Loucy (cell line): ENCODE results near the gene LANCL1.

Experiments used
- EZH2phosphoT487 ChIP-seq: fragments of 200-600 bp; IDR thresholded peaks from 2 replicates; pipeline ENCODE4 v1.6.1; 2018; ENCODE audit warnings: antibody characterized with exemption, mild to moderate bottlenecking, moderate library complexity, borderline replicate concordance
- TF ChIP-seq, protein P1 (sequence below): fragments of 200-600 bp; sonication (generic); conservative IDR thresholded peaks from 2 replicates; pipeline ENCODE4 v1.5.1; 2014; ENCODE audit warnings: mild to moderate bottlenecking, antibody characterized with exemption, low read length

- TF ChIP-seq, protein P1, sequence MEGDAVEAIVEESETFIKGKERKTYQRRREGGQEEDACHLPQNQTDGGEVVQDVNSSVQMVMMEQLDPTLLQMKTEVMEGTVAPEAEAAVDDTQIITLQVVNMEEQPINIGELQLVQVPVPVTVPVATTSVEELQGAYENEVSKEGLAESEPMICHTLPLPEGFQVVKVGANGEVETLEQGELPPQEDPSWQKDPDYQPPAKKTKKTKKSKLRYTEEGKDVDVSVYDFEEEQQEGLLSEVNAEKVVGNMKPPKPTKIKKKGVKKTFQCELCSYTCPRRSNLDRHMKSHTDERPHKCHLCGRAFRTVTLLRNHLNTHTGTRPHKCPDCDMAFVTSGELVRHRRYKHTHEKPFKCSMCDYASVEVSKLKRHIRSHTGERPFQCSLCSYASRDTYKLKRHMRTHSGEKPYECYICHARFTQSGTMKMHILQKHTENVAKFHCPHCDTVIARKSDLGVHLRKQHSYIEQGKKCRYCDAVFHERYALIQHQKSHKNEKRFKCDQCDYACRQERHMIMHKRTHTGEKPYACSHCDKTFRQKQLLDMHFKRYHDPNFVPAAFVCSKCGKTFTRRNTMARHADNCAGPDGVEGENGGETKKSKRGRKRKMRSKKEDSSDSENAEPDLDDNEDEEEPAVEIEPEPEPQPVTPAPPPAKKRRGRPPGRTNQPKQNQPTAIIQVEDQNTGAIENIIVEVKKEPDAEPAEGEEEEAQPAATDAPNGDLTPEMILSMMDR, result no peak
- TF ChIP-seq EZH2phosphoT487, result no peak
Observed at GRCh38 chr2:210454336-210454735, 22.2 kb downstream of the LANCL1 start.
